Keratinocyte (primary cell): ENCODE measurements around the gene NCK2. TPM values are rescaled to one million over a fixed set of nuclear protein-coding genes. Genes with fewer than 3 reads are reported as not detected.

Source experiments
- DNase-seq: peaks from one replicate; pipeline ENCODE4 v3.0.0-alpha.2; 2011; ENCODE audit warnings: low read depth, missing footprints, low spot score
- FAIRE-seq: peaks from 2 replicates; lab custom pipeline; 2011; peaks lifted over from hg19 to GRCh38; lab: Jason Lieb, UNC
- H2AFZ ChIP-seq: 2 replicates; pipeline ENCODE4 v1.6.0; 2012; ENCODE audit warnings: low read length, control low read depth, inconsistent platforms; ENCODE audit not compliant: control insufficient read depth
- H3K27ac ChIP-seq: 2 replicates; pipeline ENCODE4 v1.5.1; 2011; ENCODE audit warnings: low read length; ENCODE audit not compliant: control insufficient read depth, insufficient read depth
- H3K27me3 ChIP-seq: 3 replicates; pipeline ENCODE4 v1.6.0; 2011; ENCODE audit warnings: low read length; ENCODE audit not compliant: control insufficient read depth, insufficient read depth; ENCODE audit errors: extremely low read depth
- H3K36me3 ChIP-seq, 2 experiments: 2 replicates in 1 of 2; 3 replicates in 1 of 2; pipeline ENCODE4 v1.5.1; 2011; ENCODE audit warnings: low read length in 2 of 2, mild to moderate bottlenecking in 1 of 2; ENCODE audit not compliant: control insufficient read depth in 2 of 2, insufficient read depth in 2 of 2; ENCODE audit errors: extremely low read depth in 1 of 2
- H3K4me1 ChIP-seq: 3 replicates; pipeline ENCODE4 v1.5.1; 2011; ENCODE audit warnings: low read length; ENCODE audit not compliant: control insufficient read depth, insufficient read depth; ENCODE audit errors: extremely low read depth
- H3K4me2 ChIP-seq: 3 replicates; pipeline ENCODE4 v1.6.0; 2011; ENCODE audit warnings: low read depth, low read length; ENCODE audit not compliant: control insufficient read depth, insufficient read depth; ENCODE audit errors: extremely low read depth
- H3K4me3 ChIP-seq, 3 experiments: fragments of 200-600 bp in 1 of 3; sonication (generic) in 1 of 3; 2 replicates in 2 of 3; 3 replicates in 1 of 3; pipeline ENCODE4 v1.5.1; 2011 to 2016; ENCODE audit warnings: low read length in 3 of 3, mild to moderate bottlenecking in 3 of 3, control low read depth in 2 of 3, inconsistent platforms in 1 of 3, low read depth in 1 of 3, mixed read lengths in 1 of 3, mixed run types in 1 of 3, moderate library complexity in 1 of 3; ENCODE audit not compliant: control insufficient read depth in 2 of 3, insufficient read depth in 2 of 3; ENCODE audit errors: extremely low read depth in 1 of 3
- H3K79me2 ChIP-seq: 2 replicates; pipeline ENCODE4 v1.6.0; 2012; ENCODE audit warnings: low read length; ENCODE audit not compliant: control insufficient read depth, insufficient read depth
- H3K9ac ChIP-seq: 3 replicates; pipeline ENCODE4 v1.6.0; 2011; ENCODE audit warnings: low read length; ENCODE audit not compliant: control insufficient read depth, insufficient read depth; ENCODE audit errors: extremely low read depth
- H3K9me1 ChIP-seq: 3 replicates; pipeline ENCODE4 v1.6.0; 2011; ENCODE audit warnings: low read length; ENCODE audit not compliant: control insufficient read depth, insufficient read depth; ENCODE audit errors: extremely low read depth
- H3K9me3 ChIP-seq: 2 replicates; pipeline ENCODE4 v1.5.1; 2012; ENCODE audit warnings: low read depth, low read length; ENCODE audit not compliant: control insufficient read depth
- H4K20me1 ChIP-seq: 3 replicates; pipeline ENCODE4 v1.6.0; 2011; ENCODE audit warnings: low read length; ENCODE audit not compliant: control insufficient read depth, insufficient read depth; ENCODE audit errors: extremely low read depth
- CTCF ChIP-seq, 3 experiments: IDR thresholded peaks in 1 of 3; conservative IDR thresholded peaks in 1 of 3; optimal IDR thresholded peaks in 1 of 3; 2 replicates in 2 of 3; 3 replicates in 1 of 3; pipeline versions ENCODE3 to v1.5.1; 2011; ENCODE audit warnings: low read length in 3 of 3, mild to moderate bottlenecking in 3 of 3, moderate library complexity in 2 of 3, control low read depth in 1 of 3, inconsistent platforms in 1 of 3; ENCODE audit not compliant: insufficient read depth in 2 of 3; ENCODE audit errors: extremely low read depth in 1 of 3
- EZH2 ChIP-seq: IDR thresholded peaks from one replicate; pipeline ENCODE4 v1.6.1; 2012; ENCODE audit warnings: inconsistent platforms, mild to moderate bottlenecking, low read length, moderate library complexity
- dilution Hi-C: fragments of 300-500 bp; cut with MboI; formaldehyde crosslinking; loops from one replicate; pipeline ENCODE4 v1.7.0; 2020; ENCODE audit warnings: low sequenced_read_pairs; ENCODE audit not compliant: extremely low pct_ligation_motif_present
- polyA plus RNA-seq, 5 experiments: library from polyadenylated mRNA; depleted of rRNA in 3 of 5; stranded (reverse) in 3 of 5; stranded (forward) in 1 of 5; unstranded in 1 of 5; fragments of >200 nt; gene quantifications; 1 replicate in 1 of 5; 2 replicates in 3 of 5; 3 replicates in 1 of 5; pipeline versions ENCODE4 v1.2.1 to v1.2.3, GENCODE V29; 2011 to 2012; ENCODE audit warnings: missing spikeins in 2 of 5, low read depth in 1 of 5, low replicate concordance in 1 of 5

NCK2 gene
- polyA plus RNA-seq, 1 donor (not counting 4 experiments of a cell fraction or from before 2014, with no cell fraction given): 31.4 TPM

GRCh38 chr2:105741617-105742016, 3.1 kb upstream of the NCK2 start:
- Histone ChIP-seq H2AFZ (no peak overlapping the region), H3K27me3 (no peaks in the 10 kb centered on the region), H3K9ac (no peak overlapping the region), H3K36me3 (no peaks in the 10 kb centered on the region), H3K4me3 (no peak overlapping the region), H3K27ac (no peak overlapping the region), H3K79me2 (peaks cover 16% of the 10 kb centered on the region), H3K9me3 (no peaks in the 10 kb centered on the region), H3K9me1 (no peaks in the 10 kb centered on the region), H3K4me2 (no peak overlapping the region), H3K4me1 (peaks cover 23% of the 10 kb centered on the region), H4K20me1 (peaks cover under 1% of the 10 kb centered on the region)
- dilution Hi-C loops: no loop called here
- DNase-seq (no peak), FAIRE-seq (no peak)
- TF ChIP-seq EZH2 (no peak), CTCF (optimal IDR thresholded peaks at IDR 0.05 in 1 of 3, IDR thresholded peaks at IDR 0.05 in 1 of 3, conservative IDR thresholded peaks at IDR 0.05 in 1 of 3; ENCODE audit: extremely low read depth in 1 of 3, insufficient read depth in 2 of 3, low read length in 3 of 3) (no peak)

- H3K36me3 ChIP-seq: peaks cover 0 to 5% of the 10 kb centered on the region in 2 experiments
- H3K27me3 ChIP-seq: no peaks in the 10 kb centered on the region
- peak overlapping the region; percentile 75 for H2AFZ ChIP-seq
- H3K4me2 ChIP-seq: peak overlapping the region; percentile 69
- no peak for DNase-seq
- no peak for TF ChIP-seq EZH2
- no peak for TF ChIP-seq CTCF (optimal IDR thresholded peaks at IDR 0.05 in 1 of 3, IDR thresholded peaks at IDR 0.05 in 1 of 3, conservative IDR thresholded peaks at IDR 0.05 in 1 of 3; ENCODE audit: extremely low read depth in 1 of 3, insufficient read depth in 2 of 3, low read length in 3 of 3)
- H4K20me1 ChIP-seq: peaks cover 5% of the 10 kb centered on the region
- H3K4me1 ChIP-seq: peaks cover 31% of the 10 kb centered on the region
- no peaks in the 10 kb centered on the region for H3K9me1 ChIP-seq
- no peaks in the 10 kb centered on the region for H3K9me3 ChIP-seq
- H3K27ac ChIP-seq: peak overlapping the region; percentile 15
- H3K4me3 ChIP-seq: peak overlapping the region; percentile 23 to 43 (median 42)
- peaks cover 43% of the 10 kb centered on the region for H3K79me2 ChIP-seq
- dilution Hi-C loops: no loop called here
- peak; percentile 5 for FAIRE-seq
- H3K9ac ChIP-seq: peak overlapping the region; percentile 8
Measured at GRCh38 chr2:105744091-105744908, 412 bp upstream of the NCK2 start.
